AG09319 (cell line): ENCODE data around the gene PREX1.

ENCODE experiments used
- DNase-seq: peaks from one replicate; pipeline ENCODE4 v3.0.0-alpha.2; 2010; ENCODE audit warnings: low read depth; ENCODE audit errors: extremely low read depth
- CTCF ChIP-seq: IDR thresholded peaks from 2 replicates; pipeline ENCODE4 v1.5.1; 2011; ENCODE audit warnings: low read depth, mild to moderate bottlenecking, inconsistent platforms, low read length, moderate library complexity

Gene PREX1

GRCh38 chr20:48630342-48631075 lies 197.3 kb downstream of the PREX1 start:
- DNase-seq: no peak
- TF ChIP-seq CTCF: no peak

- TF ChIP-seq CTCF: no peak
- no peak for DNase-seq
Observed at GRCh38 chr20:48629960-48630315, 197.9 kb downstream of the PREX1 start.

- DNase-seq: no peak
- TF ChIP-seq CTCF: no peak
Observed at GRCh38 chr20:48629069-48629959, 198.5 kb downstream of the PREX1 start.

- TF ChIP-seq CTCF: no peak
- DNase-seq: no peak
Observed at GRCh38 chr20:48627737-48628128, 200.1 kb downstream of the PREX1 start.

GRCh38 chr20:48626938-48627736 lies 200.7 kb downstream of the PREX1 start:
- no peak for DNase-seq
- TF ChIP-seq CTCF: no peak

- no peak for TF ChIP-seq CTCF
Observed at GRCh38 chr20:48626226-48626937, 201.4 kb downstream of the PREX1 start.

More at GRCh38 chr20:48626226-48626937, 201.4 kb downstream of the PREX1 start:
- no peak for DNase-seq
